Activated T-cell treated with anti-CD3 and anti-CD28 coated beads, Interleukin-2, amount 50 U/mL, for 48 hours (primary cell): ENCODE measurements around the gene NCSTN.

ENCODE experiments used
- DNase-seq, 2 experiments: peaks; one replicate each; pipeline ENCODE4 v3.0.0-alpha.2; 2020

NCSTN gene

DNA sequence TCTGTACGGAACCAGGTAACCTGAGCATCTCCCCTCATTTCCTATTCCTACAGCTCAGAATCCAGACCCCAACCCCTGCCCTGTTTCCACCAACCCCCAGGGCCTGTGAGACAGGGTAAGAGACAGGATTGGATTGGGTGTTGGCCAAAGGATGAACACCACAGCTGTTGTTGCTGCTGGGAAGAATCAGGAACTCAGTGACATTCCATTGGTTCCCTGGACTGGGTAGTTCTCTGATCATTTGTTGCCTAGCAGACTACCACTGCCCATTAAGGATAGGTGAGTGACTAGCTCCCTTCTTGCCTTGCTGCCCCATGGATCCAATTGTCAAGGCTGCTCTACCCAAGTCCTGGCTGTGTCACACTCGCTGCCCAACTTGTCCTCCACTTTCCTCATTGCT is 10.0 kb downstream of the NCSTN start:
- DNase-seq, result no peak

DNA sequence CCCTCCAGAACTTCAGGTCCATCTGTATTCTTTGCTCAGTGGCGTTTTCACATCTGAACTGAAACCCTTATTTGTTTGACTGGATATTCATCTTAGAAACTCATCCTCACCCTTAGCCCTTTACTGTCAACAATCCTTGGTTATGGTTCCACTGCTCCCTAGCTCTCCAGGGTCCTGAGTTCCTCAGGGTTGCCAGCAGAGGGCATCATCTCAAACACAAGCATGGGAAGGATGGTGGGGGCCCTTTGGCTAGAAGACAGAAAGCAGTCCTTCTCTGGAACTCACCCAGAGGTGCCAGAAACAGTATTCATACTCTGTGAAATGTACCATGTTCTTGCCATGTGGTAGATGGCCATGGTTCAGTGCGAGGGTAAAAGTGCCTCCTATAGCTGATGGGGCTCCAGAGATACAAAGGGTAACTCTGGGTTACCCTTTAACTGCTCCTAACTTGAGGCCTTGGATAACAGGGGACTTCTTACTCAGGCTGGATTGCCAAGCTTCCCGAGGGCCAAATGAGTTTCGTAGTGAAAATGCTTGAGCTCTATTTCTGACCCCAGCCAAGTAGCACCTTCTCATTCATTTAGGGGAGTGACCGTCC is 11.3 kb downstream of the NCSTN start:
- peak in 1 of 2 experiments; percentile 35 for DNase-seq

DNA sequence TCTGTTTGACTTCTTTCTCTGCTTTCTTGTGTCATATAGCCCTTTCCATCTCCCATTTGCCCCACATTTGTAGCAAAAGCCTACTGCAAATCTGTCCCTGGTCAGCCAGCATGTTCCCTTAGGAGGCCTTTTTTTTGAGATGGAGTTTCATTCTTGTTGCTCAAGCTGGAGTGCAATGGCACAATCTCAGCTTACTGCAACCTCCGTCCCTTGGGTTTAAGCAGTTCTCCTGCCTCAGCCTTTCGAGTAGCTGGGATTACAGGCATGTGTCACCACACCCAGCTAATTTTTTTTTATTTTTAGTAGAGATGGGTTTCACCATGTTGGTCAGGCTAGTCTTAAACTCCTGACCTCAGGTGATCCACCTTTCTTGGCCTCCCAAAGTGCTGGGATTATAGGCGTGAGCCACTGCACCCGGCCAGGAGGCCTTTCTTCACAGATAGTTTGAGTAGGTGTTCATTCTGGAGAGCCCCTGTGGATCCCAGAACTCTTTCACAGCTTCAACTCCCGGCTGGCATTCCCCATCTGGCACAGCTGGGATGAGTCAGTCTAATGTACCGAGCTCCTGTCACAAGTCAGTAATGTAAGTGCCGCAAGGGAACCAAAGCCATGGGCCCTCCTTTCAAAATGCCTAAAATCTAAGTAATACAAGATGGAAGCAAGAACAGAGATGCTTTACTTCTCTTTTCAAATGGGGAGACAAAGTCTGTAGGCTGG is 14.3 kb downstream of the NCSTN start:
- no peak for DNase-seq

- DNase-seq, result no peak
Observed at GRCh38 chr1:160358073-160358472, 14.9 kb downstream of the NCSTN start.

- no peak for DNase-seq
Observed at GRCh38 chr1:160359559-160360226, 16.5 kb downstream of the NCSTN start.

DNA sequence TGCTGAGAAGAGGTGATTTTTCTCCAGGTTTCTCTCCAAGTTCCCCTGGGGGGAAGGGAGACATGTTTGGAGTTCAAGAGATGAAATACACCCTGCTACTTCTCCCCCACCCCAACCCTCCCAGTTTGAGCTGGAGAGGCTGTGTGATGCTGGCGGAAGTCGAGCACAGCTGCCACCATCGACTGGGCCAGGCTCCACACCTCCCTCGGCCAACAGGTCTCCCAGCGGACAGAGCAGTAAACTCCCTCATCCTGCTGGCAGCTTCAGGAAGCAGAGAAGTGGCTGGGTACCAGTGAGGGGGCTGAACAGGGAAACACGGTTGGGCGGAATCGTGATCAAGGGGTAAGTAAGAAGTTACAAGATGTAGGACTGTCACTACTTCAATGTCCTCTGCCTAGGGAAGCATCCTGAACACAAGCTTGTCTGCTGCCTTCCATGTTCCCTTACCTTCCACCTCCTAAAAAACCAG is 17.1 kb downstream of the NCSTN start:
- DNase-seq, result no peak

GRCh38 chr1:160361199-160361598 is 18.0 kb downstream of the NCSTN start:
- no peak for DNase-seq

DNA sequence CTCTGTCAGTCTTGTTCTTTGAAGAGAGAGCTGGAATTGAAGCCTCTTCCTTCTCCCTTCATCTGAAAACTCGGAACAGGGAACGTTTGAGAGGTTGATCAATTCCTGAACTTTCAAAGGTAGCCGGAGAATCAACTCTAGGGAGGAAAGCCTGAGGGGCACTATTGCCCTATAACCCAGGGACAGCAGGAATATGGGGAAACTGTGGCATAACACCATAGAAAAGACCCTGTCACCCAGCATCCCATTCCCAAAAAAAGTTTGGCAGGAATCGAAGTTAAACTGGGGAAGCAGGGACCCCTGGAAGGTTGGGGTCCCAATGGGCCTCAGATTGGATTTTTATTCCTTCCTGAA is 18.6 kb downstream of the NCSTN start:
- no peak for DNase-seq

DNA sequence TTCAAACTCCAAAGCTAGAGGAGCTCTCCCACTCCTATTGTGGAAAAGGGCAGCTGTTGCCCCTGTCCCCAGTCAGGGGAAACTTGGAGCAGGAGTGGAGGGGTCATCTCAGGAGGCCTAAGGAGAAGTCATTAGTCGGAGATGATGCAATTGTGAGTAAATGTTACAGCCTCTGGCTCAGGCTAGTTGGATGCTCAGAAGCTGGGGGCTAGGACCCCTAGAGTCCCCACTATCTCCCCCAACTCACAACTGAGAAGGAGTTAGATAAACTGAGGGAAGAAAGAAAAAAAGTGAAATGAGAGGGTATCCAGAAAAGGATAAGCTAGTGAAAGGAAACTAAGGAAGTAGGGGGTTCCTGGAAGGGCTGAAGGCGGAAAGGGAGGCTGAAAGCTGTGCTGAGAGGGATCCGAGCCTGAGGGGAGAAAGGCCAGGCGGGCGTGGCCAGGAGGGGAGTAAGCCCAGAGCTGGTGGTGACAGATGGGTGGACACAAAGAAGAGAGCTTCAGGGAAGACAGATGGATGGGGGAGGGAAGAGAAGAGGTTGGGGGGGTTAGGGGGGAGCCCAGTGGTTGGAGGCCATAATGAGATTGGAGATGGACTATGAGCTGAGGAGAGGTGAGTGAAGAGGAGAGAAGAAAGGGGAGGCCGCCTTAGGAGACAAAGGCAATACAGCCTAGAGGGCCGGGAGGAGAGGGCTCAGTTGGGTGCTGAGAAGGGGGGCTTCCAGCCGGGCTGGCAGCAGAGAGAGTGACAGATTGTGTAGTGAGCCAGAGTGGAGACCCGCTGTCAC is 19.2 kb downstream of the NCSTN start:
- DNase-seq, result no peak

DNA sequence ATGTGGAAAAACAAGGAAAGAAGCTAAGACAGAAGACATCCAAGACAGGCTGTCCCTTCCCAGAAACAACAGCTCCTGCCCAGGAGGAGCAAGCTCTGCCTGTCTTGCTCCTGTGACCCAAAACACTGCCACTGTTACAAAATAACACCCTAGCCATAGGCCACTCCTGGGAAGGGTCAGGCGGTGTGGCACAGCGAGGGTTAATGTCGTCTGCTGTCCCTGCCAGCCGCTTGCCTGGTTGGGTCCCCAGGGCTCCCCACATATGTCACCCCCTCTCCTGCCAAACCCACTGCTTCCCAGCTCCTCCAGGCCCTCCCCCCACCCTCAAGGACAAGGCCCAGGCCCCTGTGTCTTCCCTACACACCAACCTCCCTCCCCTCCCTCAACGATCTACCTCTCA is 19.8 kb downstream of the NCSTN start:
- no peak for DNase-seq

- DNase-seq, result no peak
Observed at GRCh38 chr1:160363951-160364735, 21.0 kb downstream of the NCSTN start.

GRCh38 chr1:160365325-160365724 is 22.1 kb downstream of the NCSTN start:
- DNase-seq, result no peak

GRCh38 chr1:160366731-160367515 is 23.7 kb downstream of the NCSTN start, which contains the start of gene NHLH1:
TSS of gene NHLH1 (plus strand) at chr1:160367071. CDS start at chr1:160370732, 3,661 bp downstream.
- no peak for DNase-seq

DNA sequence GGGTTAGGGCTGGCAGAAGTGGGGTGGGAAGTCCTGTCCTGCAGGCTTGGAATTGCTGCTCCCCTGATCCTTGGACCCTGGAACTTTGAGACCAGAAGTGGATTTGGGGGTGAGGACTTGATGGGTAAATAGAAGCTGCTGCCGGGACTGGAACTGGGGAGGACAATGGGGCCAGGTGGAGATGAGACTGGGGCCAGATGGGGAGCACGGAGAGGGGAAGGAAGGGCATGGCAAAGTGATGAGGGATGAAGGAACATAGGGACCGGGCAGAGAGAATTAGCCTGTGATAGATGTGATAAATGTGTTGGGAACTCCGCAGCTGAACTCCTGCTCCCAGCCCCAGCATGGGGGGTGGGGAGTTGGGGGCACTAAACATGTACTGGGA is 24.3 kb downstream of the NCSTN start:
- DNase-seq, result no peak

- DNase-seq, result no peak
Observed at GRCh38 chr1:160367934-160368923, 25.0 kb downstream of the NCSTN start.

DNA sequence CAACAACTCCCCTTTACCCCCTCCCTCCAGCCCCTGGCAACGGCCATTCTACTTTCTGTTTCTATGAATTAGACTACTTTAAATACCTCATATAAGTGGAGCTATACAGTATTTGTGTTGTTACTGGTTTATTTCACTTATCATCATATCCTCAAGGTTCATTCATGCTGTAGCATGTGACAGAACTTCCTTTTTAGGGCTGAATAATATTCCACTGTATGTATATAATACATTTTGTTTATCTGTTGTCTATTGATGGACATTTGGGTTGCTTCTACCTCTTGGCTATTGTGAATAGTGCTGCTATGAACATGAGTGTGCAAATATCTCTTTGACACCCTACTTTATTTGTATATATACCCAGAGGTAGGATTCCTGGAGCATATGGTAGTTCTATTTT is 25.9 kb downstream of the NCSTN start:
- no peak for DNase-seq

- no peak for DNase-seq
Observed at GRCh38 chr1:160370561-160371345, 27.6 kb downstream of the NCSTN start.

- DNase-seq, result no peak
Observed at GRCh38 chr1:160371346-160371631, 28.1 kb downstream of the NCSTN start.

DNA sequence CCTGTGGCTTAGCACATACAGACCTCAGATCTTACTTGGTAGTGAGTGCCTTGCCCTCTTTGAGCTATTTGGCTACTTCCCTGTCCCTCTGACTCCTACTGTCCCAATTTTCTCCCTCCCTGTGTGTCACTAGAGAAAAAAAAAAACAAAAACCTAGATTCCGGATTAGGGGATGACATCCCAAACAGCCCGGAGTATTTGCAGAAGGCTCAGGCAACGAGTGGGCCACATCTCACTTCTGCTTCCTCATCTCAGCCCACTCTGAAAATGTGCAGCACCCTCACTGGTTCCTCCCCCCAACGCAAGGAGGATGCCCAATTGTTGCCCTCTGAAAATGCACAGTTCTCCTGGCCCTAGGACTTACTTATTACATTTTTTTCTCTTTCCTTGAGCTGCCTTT is 28.6 kb downstream of the NCSTN start:
- no peak for DNase-seq

- no peak for DNase-seq
Observed at GRCh38 chr1:160373696-160374095, 30.5 kb downstream of the NCSTN start.
